Adrenal gland (tissue), 5 donors: ENCODE data around the gene CDK14.

ENCODE experiments used
- CTCF ChIP-seq, 6 experiments: fragments of 450-650 bp in 4 of 6; fragments of 200-600 bp in 2 of 6; sonication (generic) in 1 of 6; IDR thresholded peaks; 1 replicate in 5 of 6; 2 replicates in 1 of 6; pipeline versions ENCODE4 v1.5.1 to v1.8.0; 2016 to 2021; ENCODE audit warnings: antibody characterized with exemption in 6 of 6, mild to moderate bottlenecking in 2 of 6, moderate library complexity in 1 of 6
- POLR2A ChIP-seq, 2 donors: fragments of 450-650 bp; IDR thresholded peaks; one replicate each; pipeline ENCODE4 v1.6.1; 2017; ENCODE audit warnings: antibody characterized with exemption in 2 of 2, mild to moderate bottlenecking in 2 of 2, moderate library complexity in 1 of 2
- donor health status: DM: no; HTN: no; CAD: no.

DNA sequence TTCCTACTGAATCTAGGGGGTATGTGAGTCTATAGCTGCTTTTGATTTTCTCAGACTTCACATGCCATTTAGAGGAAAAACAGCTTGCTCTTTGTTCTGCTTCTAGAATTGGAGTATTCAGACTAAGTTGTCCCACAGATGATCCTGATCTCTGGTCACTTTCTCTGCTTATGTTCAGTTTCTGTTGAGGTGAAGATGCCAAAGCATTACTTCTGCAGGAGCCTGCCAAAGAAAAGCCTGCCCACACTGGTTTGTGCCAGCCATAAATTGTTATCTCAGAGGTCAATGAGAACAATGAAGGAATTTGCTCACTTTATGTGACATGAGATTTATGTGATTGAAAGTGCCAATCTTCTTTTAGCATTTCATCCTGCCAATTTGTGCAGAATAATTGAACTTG, 163.6 kb downstream of the CDK14 start:
- no peak for TF ChIP-seq POLR2A (IDR thresholded peaks at IDR 0.05)
- no peak for TF ChIP-seq CTCF (IDR thresholded peaks at IDR 0.05)
